Measurements from ENCODE around the gene NES.
A peak's percentile ranks its signal among the peaks of the same experiment; 100 is the strongest.

Gene NES

GRCh38 chr1:156658945-156659574 lies 18.1 kb downstream of the NES start:
- ChIA-PET POLR2A (interaction anchor here (0.7 to 5.2 kb wide), 5 partner anchors 18 to 68 kb away, joined by 3 to 122 read pairs (median 23); partner anchors contain the start of genes ISG20L2, METTL25B and NES), CTCF (interaction anchor here (0.6 to 8.3 kb wide), 16 partner anchors 10 to 200 kb away, joined by 3 to 97 read pairs (median 6); partner anchors contain the start of genes CRABP2, HAPLN2, HDGF and NES)
- no peak for DNase-seq (ENCODE audit: extremely low spot score)
- no peak for TF ChIP-seq CTBP1 (IDR thresholded peaks at IDR 0.05; ENCODE audit: borderline replicate concordance)
- TF ChIP-seq SP1 (IDR thresholded peaks at IDR 0.05) = no peak
- TF ChIP-seq ZNF384 (IDR thresholded peaks at IDR 0.05) = no peak
- TF ChIP-seq, protein P1, sequence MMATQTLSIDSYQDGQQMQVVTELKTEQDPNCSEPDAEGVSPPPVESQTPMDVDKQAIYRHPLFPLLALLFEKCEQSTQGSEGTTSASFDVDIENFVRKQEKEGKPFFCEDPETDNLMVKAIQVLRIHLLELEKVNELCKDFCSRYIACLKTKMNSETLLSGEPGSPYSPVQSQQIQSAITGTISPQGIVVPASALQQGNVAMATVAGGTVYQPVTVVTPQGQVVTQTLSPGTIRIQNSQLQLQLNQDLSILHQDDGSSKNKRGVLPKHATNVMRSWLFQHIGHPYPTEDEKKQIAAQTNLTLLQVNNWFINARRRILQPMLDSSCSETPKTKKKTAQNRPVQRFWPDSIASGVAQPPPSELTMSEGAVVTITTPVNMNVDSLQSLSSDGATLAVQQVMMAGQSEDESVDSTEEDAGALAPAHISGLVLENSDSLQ (IDR thresholded peaks at IDR 0.05) = no peak
- no peak for TF ChIP-seq FOXK2 (IDR thresholded peaks at IDR 0.05)
- TF ChIP-seq FOXA1 (IDR thresholded peaks at IDR 0.05) = no peak
- no peak for TF ChIP-seq ELF4 (IDR thresholded peaks at IDR 0.05)
- TF ChIP-seq HDGF (IDR thresholded peaks at IDR 0.05; ENCODE audit: borderline replicate concordance) = no peak
- TF ChIP-seq L3MBTL2 (conservative IDR thresholded peaks at IDR 0.05) = no peak
- no peak for TF ChIP-seq LEF1 (IDR thresholded peaks at IDR 0.05; ENCODE audit: borderline replicate concordance)
- no peak for TF ChIP-seq FOXM1 (IDR thresholded peaks at IDR 0.05; ENCODE audit: borderline replicate concordance)
- TF ChIP-seq BHLHE40 (IDR thresholded peaks at IDR 0.05; ENCODE audit: borderline replicate concordance) = no peak
- TF ChIP-seq ARNT (IDR thresholded peaks at IDR 0.05) = no peak

DNA sequence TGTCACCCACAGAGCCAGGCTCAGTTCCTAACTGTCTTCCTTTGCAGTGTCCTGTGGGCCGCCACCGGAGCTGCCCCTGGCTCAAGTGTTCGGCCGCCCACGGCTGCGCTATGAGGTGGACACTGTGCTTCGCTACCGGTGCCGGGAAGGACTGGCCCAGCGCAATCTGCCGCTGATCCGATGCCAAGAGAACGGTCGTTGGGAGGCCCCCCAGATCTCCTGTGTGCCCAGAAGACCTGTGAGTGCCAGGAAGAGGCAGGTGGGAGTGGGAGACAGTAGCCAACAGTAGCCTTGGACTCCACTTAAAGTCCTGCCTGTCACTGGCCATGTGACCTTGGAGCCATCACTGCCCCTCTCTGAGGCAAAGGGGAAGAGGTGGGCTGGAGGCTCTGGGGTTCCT lies 18.7 kb downstream of the NES start:
- ChIA-PET CTCF (interaction anchor here (0.8 to 8.3 kb wide), 9 partner anchors 10 to 67 kb away, joined by 3 to 97 read pairs (median 6); partner anchors contain the start of genes BCAN, CRABP2, HAPLN2 and NES), POLR2A (interaction anchor here (1.2 to 5.2 kb wide), 4 partner anchors 19 to 35 kb away, joined by 3 to 122 read pairs (median 14); partner anchors contain the start of gene NES)
- no peak for DNase-seq (ENCODE audit: extremely low spot score)
- no peak for TF ChIP-seq ELF4 (IDR thresholded peaks at IDR 0.05)
- TF ChIP-seq NFRKB (IDR thresholded peaks at IDR 0.05) = no peak

- no peak for TF ChIP-seq ARNT (IDR thresholded peaks at IDR 0.05)
- no peak for TF ChIP-seq HDGF (IDR thresholded peaks at IDR 0.05; ENCODE audit: borderline replicate concordance)
- TF ChIP-seq FOXK2 (IDR thresholded peaks at IDR 0.05) = no peak
- no peak for TF ChIP-seq TARDBP (IDR thresholded peaks at IDR 0.05)
- TF ChIP-seq FOXM1 (IDR thresholded peaks at IDR 0.05; ENCODE audit: borderline replicate concordance) = no peak
- TF ChIP-seq BHLHE40 (IDR thresholded peaks at IDR 0.05; ENCODE audit: borderline replicate concordance) = no peak
- TF ChIP-seq ZNF384 (IDR thresholded peaks at IDR 0.05) = no peak
- no peak for TF ChIP-seq NFRKB (IDR thresholded peaks at IDR 0.05)
- no peak for TF ChIP-seq FOXA1 (IDR thresholded peaks at IDR 0.05)
- TF ChIP-seq, protein P1 (IDR thresholded peaks at IDR 0.05) = no peak
- no peak for TF ChIP-seq L3MBTL2 (conservative IDR thresholded peaks at IDR 0.05)
- TF ChIP-seq SP1 (IDR thresholded peaks at IDR 0.05) = no peak
- TF ChIP-seq ELF4 (IDR thresholded peaks at IDR 0.05) = no peak
- TF ChIP-seq CTBP1 (IDR thresholded peaks at IDR 0.05; ENCODE audit: borderline replicate concordance) = no peak
- TF ChIP-seq LEF1 (IDR thresholded peaks at IDR 0.05; ENCODE audit: borderline replicate concordance) = no peak
- TF ChIP-seq SUZ12 (IDR thresholded peaks at IDR 0.05) = no peak
- no peak for DNase-seq (ENCODE audit: extremely low spot score)
- ChIA-PET CTCF (interaction anchor here (0.8 to 8.3 kb wide), 8 partner anchors 9 to 68 kb away, joined by 3 to 97 read pairs (median 7); partner anchors contain the start of genes BCAN, HAPLN2 and NES), POLR2A (interaction anchor here (1.2 to 5.2 kb wide), 3 partner anchors 19 to 31 kb away, joined by 3 to 122 read pairs (median 4); partner anchors contain the start of gene NES)
Observed at GRCh38 chr1:156657741-156658319, 19.4 kb downstream of the NES start.

DNA sequence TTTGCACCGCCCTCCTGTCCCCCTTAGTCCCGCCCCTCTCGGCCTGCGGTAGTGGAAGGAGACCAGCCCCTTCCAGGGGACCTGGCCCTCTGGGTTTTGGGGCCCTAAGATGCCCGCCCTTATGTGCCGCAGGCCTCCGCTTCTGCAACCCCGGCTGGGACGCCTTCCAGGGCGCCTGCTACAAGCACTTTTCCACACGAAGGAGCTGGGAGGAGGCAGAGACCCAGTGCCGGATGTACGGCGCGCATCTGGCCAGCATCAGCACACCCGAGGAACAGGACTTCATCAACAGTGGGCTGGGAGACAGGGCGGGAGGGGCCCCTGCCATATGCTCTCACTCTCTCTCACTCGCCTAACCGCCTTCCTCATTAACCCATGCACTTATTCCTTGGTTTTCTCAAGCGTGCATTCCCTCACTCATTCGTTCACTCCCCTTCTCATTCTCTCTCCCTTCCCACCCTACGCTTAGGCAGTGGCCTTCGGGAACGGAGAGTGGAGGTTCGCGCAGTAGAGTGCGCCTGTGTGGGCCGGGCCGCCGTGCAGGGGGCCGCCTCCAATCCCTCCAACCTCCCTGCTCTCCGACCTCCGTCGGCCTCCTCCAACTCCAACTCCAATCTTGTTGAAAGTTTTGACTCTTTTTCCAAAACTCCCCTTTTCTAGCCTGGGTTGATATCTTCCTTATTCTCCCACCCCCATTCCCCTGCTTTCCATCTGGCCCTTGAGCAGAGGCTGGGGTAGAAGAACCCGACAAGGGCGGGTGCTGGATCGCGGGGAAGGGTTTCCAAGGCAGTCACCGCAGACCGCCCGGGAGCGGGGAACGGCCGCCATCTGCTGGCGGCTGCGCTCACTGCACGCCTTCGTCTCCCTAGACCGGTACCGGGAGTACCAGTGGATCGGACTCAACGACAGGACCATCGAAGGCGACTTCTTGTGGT lies 20.1 kb downstream of the NES start:
- TF ChIP-seq HDGF (IDR thresholded peaks at IDR 0.05; ENCODE audit: borderline replicate concordance) (no peak), LEF1 (IDR thresholded peaks at IDR 0.05; ENCODE audit: borderline replicate concordance) (no peak), SUZ12 (IDR thresholded peaks at IDR 0.05) (no peak), FOXA1 (IDR thresholded peaks at IDR 0.05) (no peak), FOXK2 (IDR thresholded peaks at IDR 0.05) (no peak), BHLHE40 (IDR thresholded peaks at IDR 0.05; ENCODE audit: borderline replicate concordance) (no peak), NFRKB (IDR thresholded peaks at IDR 0.05) (no peak), CTBP1 (IDR thresholded peaks at IDR 0.05; ENCODE audit: borderline replicate concordance) (no peak), ZNF384 (IDR thresholded peaks at IDR 0.05) (no peak), TARDBP (IDR thresholded peaks at IDR 0.05) (no peak), L3MBTL2 (conservative IDR thresholded peaks at IDR 0.05) (no peak), SP1 (IDR thresholded peaks at IDR 0.05) (no peak), ARNT (IDR thresholded peaks at IDR 0.05) (no peak), ELF4 (IDR thresholded peaks at IDR 0.05) (no peak), FOXM1 (IDR thresholded peaks at IDR 0.05; ENCODE audit: borderline replicate concordance) (no peak)
- TF ChIP-seq, protein P1 (IDR thresholded peaks at IDR 0.05) = no peak
- CTCF ChIA-PET = interaction anchor here (1.0 to 8.3 kb wide), 7 partner anchors 8 to 69 kb away, joined by 3 to 97 read pairs (median 8); partner anchors contain the start of genes HAPLN2 and NES

More for the DNA sequence above, 20.1 kb downstream of the NES start:
- DNase-seq (ENCODE audit: extremely low spot score) = peak; percentile 90
- POLR2A ChIA-PET = interaction anchor here (1.2 to 5.2 kb wide), 2 partner anchors 20 to 30 kb away, joined by 4 to 122 read pairs; partner anchors contain the start of gene NES

All from HEK293T (cell line).